GM12878 (cell line): ENCODE data around the gene CBLN3. TPM values are rescaled to one million over a fixed set of nuclear protein-coding genes. Genes with fewer than 3 reads are reported as not detected.

ENCODE experiments used
- ATAC-seq: fragments of 200-7000 bp; cut with Tn5 transposase; 3 replicates; pipeline ENCODE4 v1.9.1; 2020; ENCODE audit warnings: mild to moderate bottlenecking, moderate library complexity
- BruUV-seq: library from RNA; stranded (reverse); fragments of 400-500 nt; replicated peaks from 2 replicates; lab custom pipeline; 2021; lab: Mats Ljungman, UMichigan
- CTCF ChIA-PET: fragments of 300-600 bp; sonication (Branson Sonifier 250); formaldehyde crosslinking; extraction: SDS; loops from one replicate; lab custom pipeline; 2021; ENCODE audit warnings: inconsistent platforms; lab: Yijun Ruan, JAX
- POLR2A ChIA-PET: fragments of 350-600 bp; formaldehyde crosslinking; extraction: SDS; loops from one replicate; lab custom pipeline; 2021; ENCODE audit warnings: inconsistent platforms; lab: Charles Lee
- RAD21 ChIA-PET: fragments of 300-600 bp; sonication (Branson Sonifier 250); formaldehyde crosslinking; loops from one replicate; lab custom pipeline; 2023; ENCODE audit warnings: antibody characterized with exemption; ENCODE audit not compliant: unreplicated experiment; lab: Charles Lee
- SMC1A ChIA-PET: fragments of 300-600 bp; sonication (Branson Sonifier 250); formaldehyde crosslinking; loops from one replicate; lab custom pipeline; 2023; ENCODE audit not compliant: unreplicated experiment, uncharacterized antibody; lab: Charles Lee
- DNase-seq: peaks from one replicate; pipeline ENCODE4 v3.0.0-alpha.2; 2011; ENCODE audit warnings: low read depth, low spot score
- FAIRE-seq: peaks from 3 replicates; lab custom pipeline; 2011; peaks lifted over from hg19 to GRCh38; lab: Jason Lieb, UNC
- H2AFZ ChIP-seq: 2 replicates; pipeline ENCODE4 v1.6.0; 2011; ENCODE audit warnings: low read depth, low read length, control low read depth; ENCODE audit not compliant: control insufficient read depth
- H3K27ac ChIP-seq: 2 replicates; pipeline ENCODE4 v1.5.1; 2011; ENCODE audit warnings: control low read depth; ENCODE audit not compliant: control insufficient read depth, insufficient read depth
- H3K27me3 ChIP-seq, 2 experiments: replicated peaks in 1 of 2; 2 replicates each; pipeline versions ENCODE4 v1.6.0 to v1.6.1; 2011; ENCODE audit warnings: low read length in 1 of 2; ENCODE audit not compliant: control insufficient read depth in 2 of 2, insufficient read depth in 2 of 2
- H3K36me3 ChIP-seq, 2 experiments: 2 replicates each; pipeline ENCODE4 v1.5.1; 2011; ENCODE audit warnings: low read length in 1 of 2; ENCODE audit not compliant: control insufficient read depth in 2 of 2, insufficient read depth in 2 of 2
- H3K4me1 ChIP-seq: 2 replicates; pipeline ENCODE4 v1.6.1; 2011; ENCODE audit warnings: mild to moderate bottlenecking, low read length, moderate library complexity, mixed read lengths; ENCODE audit not compliant: control insufficient read depth, insufficient read depth
- H3K4me2 ChIP-seq: 2 replicates; pipeline ENCODE4 v1.6.0; 2011; ENCODE audit warnings: control low read depth; ENCODE audit not compliant: control insufficient read depth, insufficient read depth
- H3K4me3 ChIP-seq: fragments of 200-600 bp; sonication (generic); 2 replicates; pipeline ENCODE4 v1.5.1; 2016
- H3K79me2 ChIP-seq: 2 replicates; pipeline ENCODE4 v1.6.0; 2011; ENCODE audit warnings: low read length; ENCODE audit not compliant: control insufficient read depth, insufficient read depth
- H3K9ac ChIP-seq: 2 replicates; pipeline ENCODE4 v1.8.0; 2011; ENCODE audit warnings: low read length, control low read depth, mixed read lengths; ENCODE audit not compliant: control insufficient read depth, insufficient read depth
- H3K9me3 ChIP-seq: replicated peaks from 3 replicates; pipeline ENCODE4 v1.5.1; 2011; ENCODE audit warnings: mild to moderate bottlenecking, low read length; ENCODE audit not compliant: control insufficient read depth, insufficient read depth
- H4K20me1 ChIP-seq: 2 replicates; pipeline ENCODE4 v1.6.0; 2011; ENCODE audit not compliant: control insufficient read depth, insufficient read depth
- JUND ChIP-seq: IDR thresholded peaks from 2 replicates; pipeline ENCODE4 v1.6.1; 2012; ENCODE audit warnings: low read depth, mild to moderate bottlenecking, low read length, improper control_type of control experiment, moderate library complexity
- RAD51 ChIP-seq: fragments of 450-650 bp; IDR thresholded peaks from 2 replicates; pipeline ENCODE4 v1.6.1; 2016; ENCODE audit warnings: moderate library complexity, mild to moderate bottlenecking, inconsistent platforms
- SMAD1 ChIP-seq: fragments of 450-650 bp; IDR thresholded peaks from 2 replicates; pipeline ENCODE4 v1.6.1; 2018; ENCODE audit warnings: mild to moderate bottlenecking, low read depth; ENCODE audit not compliant: partially characterized antibody
- SMARCA5 ChIP-seq: fragments of 450-650 bp; IDR thresholded peaks from 2 replicates; pipeline ENCODE4 v1.6.1; 2017; ENCODE audit warnings: mild to moderate bottlenecking
- ZNF274 ChIP-seq: IDR thresholded peaks from one replicate; pipeline ENCODE4 v1.8.0; 2011; ENCODE audit not compliant: insufficient read length, insufficient read depth
- WGBS: methylation state at CpG from one replicate; pipeline ENCODE4 v1.1.6; 2016; ENCODE audit warnings: low lambda C conversion rate; ENCODE audit not compliant: insufficient replicate concordance, insufficient coverage; ENCODE audit errors: missing lambda C conversion rate; 5-methylcytosine and 5-hydroxymethylcytosine counted together
- in situ Hi-C: fragments of 300-500 bp; cut with MboI; formaldehyde crosslinking; loops from 9 replicates; pipeline ENCODE4 v1.14.3; 2018; ENCODE audit warnings: mixed read lengths
- intact Hi-C: fragments of 100-400 bp; cut with micrococcal nuclease; formaldehyde crosslinking; loops from one replicate; pipeline ENCODE4 v1.14.2; 2022; ENCODE audit not compliant: unreplicated experiment
- polyA plus RNA-seq, 11 experiments: library from polyadenylated mRNA; depleted of rRNA in 4 of 11; unstranded in 6 of 11; stranded (reverse) in 5 of 11; fragments of >200 nt; fragmentation: Nextera tagmentation in 4 of 11; fragmentation: Illumina TruSeq in 1 of 11; extraction: Ambion mirVana in 4 of 11; extraction: Trizol in 1 of 11; gene quantifications; 1 replicate in 1 of 11; 2 replicates in 10 of 11; pipeline versions ENCODE4 v1.2.1 to v1.2.3, GENCODE V29; 2011 to 2016; ENCODE audit warnings: inconsistent platforms in 2 of 11, missing spikeins in 2 of 11, low read depth in 1 of 11
- total RNA-seq, 4 experiments: library from RNA; depleted of rRNA in 3 of 4; stranded (reverse); fragments of >200 nt in 3 of 4; fragmentation: Illumina TruSeq in 1 of 4; extraction: Trizol in 1 of 4; gene quantifications; 2 replicates each; pipeline versions ENCODE4 v1.2.1 to v1.2.3, GENCODE V29; 2013 to 2021
- TF ChIP-seq, protein P1 (sequence below): IDR thresholded peaks from 2 replicates; pipeline ENCODE4 v1.6.1; 2011; ENCODE audit warnings: mild to moderate bottlenecking, low read depth, low read length, moderate library complexity; ENCODE audit not compliant: insufficient replicate concordance
- TF ChIP-seq, protein P2 (sequence below): IDR thresholded peaks from 2 replicates; pipeline ENCODE4 v1.6.1; 2012; ENCODE audit warnings: low read depth, low read length, improper control_type of control experiment
- TF ChIP-seq, protein P3 (sequence below): fragments of 450-650 bp; IDR thresholded peaks from 2 replicates; pipeline ENCODE4 v1.6.1; 2017; ENCODE audit warnings: borderline replicate concordance

CBLN3 gene
- total and polyA plus RNA-seq, 10 of the 15 experiments (the other 5 are each of a cell fraction or from before 2014, with no cell fraction given): 0.16 to 4.9 (median 1.3) TPM

DNA sequence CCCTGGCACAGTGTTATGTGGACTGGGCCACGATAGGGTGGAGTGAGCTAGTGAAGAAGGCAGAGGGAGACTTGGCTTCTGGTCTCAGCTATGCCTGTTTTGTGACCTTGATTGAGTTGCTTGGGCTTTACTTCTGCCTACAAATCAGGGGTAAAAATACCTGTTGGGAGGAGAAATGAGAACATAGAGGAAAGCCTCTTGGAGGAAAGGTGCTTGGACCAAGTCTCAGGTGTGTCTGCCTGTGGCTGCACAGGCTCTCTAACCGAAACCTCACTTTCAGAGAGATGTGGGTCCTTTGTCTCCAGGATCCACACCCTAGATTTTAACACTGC, 8.2 kb upstream of the CBLN3 start:
- no peak overlapping the region for H3K4me2 ChIP-seq

More for the DNA sequence above, 8.2 kb upstream of the CBLN3 start:
- H3K4me1 ChIP-seq: peaks cover 14% of the 10 kb centered on the region
- H3K27ac ChIP-seq: no peak overlapping the region
- H3K9me3 ChIP-seq: no peaks in the 10 kb centered on the region
- ChIA-PET RAD21 (interaction anchor here (1.1 to 4.2 kb wide), 5 partner anchors 72 to 137 kb away, joined by 3 to 31 read pairs (median 4); partner anchors contain the start of genes DHRS1 and NOP9), CTCF (interaction anchor here (1.1 to 11.4 kb wide), 10 partner anchors 8 to 196 kb away, joined by 3 to 220 read pairs (median 12); partner anchors contain the start of genes ADCY4, CIDEB, RIPK3 and TINF2), POLR2A (interaction anchor here (0.6 to 1.4 kb wide), 3 partner anchors 71 to 195 kb away, joined by 3 to 4 read pairs (median 4); no protein-coding TSS in a partner anchor), SMC1A (interaction anchor here (0.6 to 8.1 kb wide), 8 partner anchors 72 to 195 kb away, joined by 3 to 73 read pairs (median 6); partner anchors contain the start of genes ADCY4, RIPK3 and TINF2)
- no peaks in the 10 kb centered on the region for H3K27me3 ChIP-seq
- no peak overlapping the region for H3K4me3 ChIP-seq
- intact Hi-C loops (no loop called here), in situ Hi-C loops (loop anchor here (5.0 to 10.0 kb wide), 2 partner anchors 195 to 1133 kb away; partner anchors contain the start of genes BCL2L2, PPP1R3E and TINF2)
- H3K79me2 ChIP-seq: peaks cover 13% of the 10 kb centered on the region
- DNase-seq (no peak), ATAC-seq (no peak), FAIRE-seq (no peak)
- H3K36me3 ChIP-seq: peaks cover 9 to 30% of the 10 kb centered on the region in 2 experiments
- H3K9ac ChIP-seq: no peak overlapping the region
- WGBS: 69% methylated on average over 2 of the region's 2 CpGs
- H2AFZ ChIP-seq: no peak overlapping the region
- BruUV-seq: no TSS peak
- no peaks in the 10 kb centered on the region for H4K20me1 ChIP-seq
- TF ChIP-seq RAD51 (no peak), JUND (no peak), ZNF274 (no peak), SMARCA5 (no peak), SMAD1 (no peak)
- TF ChIP-seq, protein P1, sequence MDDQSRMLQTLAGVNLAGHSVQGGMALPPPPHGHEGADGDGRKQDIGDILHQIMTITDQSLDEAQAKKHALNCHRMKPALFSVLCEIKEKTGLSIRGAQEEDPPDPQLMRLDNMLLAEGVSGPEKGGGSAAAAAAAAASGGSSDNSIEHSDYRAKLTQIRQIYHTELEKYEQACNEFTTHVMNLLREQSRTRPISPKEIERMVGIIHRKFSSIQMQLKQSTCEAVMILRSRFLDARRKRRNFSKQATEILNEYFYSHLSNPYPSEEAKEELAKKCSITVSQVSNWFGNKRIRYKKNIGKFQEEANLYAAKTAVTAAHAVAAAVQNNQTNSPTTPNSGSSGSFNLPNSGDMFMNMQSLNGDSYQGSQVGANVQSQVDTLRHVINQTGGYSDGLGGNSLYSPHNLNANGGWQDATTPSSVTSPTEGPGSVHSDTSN: no peak
- TF ChIP-seq, protein P2, sequence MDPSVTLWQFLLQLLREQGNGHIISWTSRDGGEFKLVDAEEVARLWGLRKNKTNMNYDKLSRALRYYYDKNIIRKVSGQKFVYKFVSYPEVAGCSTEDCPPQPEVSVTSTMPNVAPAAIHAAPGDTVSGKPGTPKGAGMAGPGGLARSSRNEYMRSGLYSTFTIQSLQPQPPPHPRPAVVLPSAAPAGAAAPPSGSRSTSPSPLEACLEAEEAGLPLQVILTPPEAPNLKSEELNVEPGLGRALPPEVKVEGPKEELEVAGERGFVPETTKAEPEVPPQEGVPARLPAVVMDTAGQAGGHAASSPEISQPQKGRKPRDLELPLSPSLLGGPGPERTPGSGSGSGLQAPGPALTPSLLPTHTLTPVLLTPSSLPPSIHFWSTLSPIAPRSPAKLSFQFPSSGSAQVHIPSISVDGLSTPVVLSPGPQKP: no peak
- TF ChIP-seq, protein P3, sequence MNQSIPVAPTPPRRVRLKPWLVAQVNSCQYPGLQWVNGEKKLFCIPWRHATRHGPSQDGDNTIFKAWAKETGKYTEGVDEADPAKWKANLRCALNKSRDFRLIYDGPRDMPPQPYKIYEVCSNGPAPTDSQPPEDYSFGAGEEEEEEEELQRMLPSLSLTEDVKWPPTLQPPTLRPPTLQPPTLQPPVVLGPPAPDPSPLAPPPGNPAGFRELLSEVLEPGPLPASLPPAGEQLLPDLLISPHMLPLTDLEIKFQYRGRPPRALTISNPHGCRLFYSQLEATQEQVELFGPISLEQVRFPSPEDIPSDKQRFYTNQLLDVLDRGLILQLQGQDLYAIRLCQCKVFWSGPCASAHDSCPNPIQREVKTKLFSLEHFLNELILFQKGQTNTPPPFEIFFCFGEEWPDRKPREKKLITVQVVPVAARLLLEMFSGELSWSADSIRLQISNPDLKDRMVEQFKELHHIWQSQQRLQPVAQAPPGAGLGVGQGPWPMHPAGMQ: no peak
